ENCODE data around the gene SLC22A5. TPM values are rescaled to one million over a fixed set of nuclear protein-coding genes. Genes with fewer than 3 reads are reported as not detected.

Gene SLC22A5
- total and polyA plus RNA-seq, 10 of the 15 experiments (the other 5 are each of a cell fraction or from before 2014, with no cell fraction given), result 1.1 to 4.4 (median 2.3) TPM

GRCh38 chr5:132420706-132421272 lies 51.3 kb downstream of the SLC22A5 start (continued):
- TF ChIP-seq HDGF (IDR thresholded peaks at IDR 0.05) (peak; percentile 47; the same call in 1 of the 2 replicates), MLLT1 (IDR thresholded peaks at IDR 0.05) (peak; percentile 79), CHD2 (IDR thresholded peaks at IDR 0.05; ENCODE audit: borderline replicate concordance, low read depth, low read length) (peak; percentile 70; the same call in 1 of the 2 replicates), CBX5 (IDR thresholded peaks at IDR 0.05; ENCODE audit: low read depth) (no peak), ZBED1 (IDR thresholded peaks at IDR 0.05; ENCODE audit: borderline replicate concordance) (no peak), MYB (IDR thresholded peaks at IDR 0.05; ENCODE audit: borderline replicate concordance, low read depth, low read length) (peak; percentile 97), RFX5 (IDR thresholded peaks at IDR 0.05; ENCODE audit: low read depth, low read length) (no peak), TCF3 (IDR thresholded peaks at IDR 0.05; ENCODE audit: borderline replicate concordance, insufficient read depth, low read depth, low read length) (peak; percentile 44; the same call in 1 of the 2 replicates), HCFC1 (IDR thresholded peaks at IDR 0.05; ENCODE audit: low read length) (no peak), SMARCA5 (IDR thresholded peaks at IDR 0.05) (peak; percentile 91), BRCA1 (IDR thresholded peaks at IDR 0.05; ENCODE audit: low read depth, low read length) (no peak), BCL11A (IDR thresholded peaks at IDR 0.05; ENCODE audit: low read depth, low read length) (peak; percentile 81; the same call in 1 of the 2 replicates), YY1 (IDR thresholded peaks at IDR 0.05; ENCODE audit: low read depth, low read length) (peak; percentile 19; the same call in 1 of the 2 replicates), STAT3 (IDR thresholded peaks at IDR 0.05; ENCODE audit: low read depth, low read length) (0 out of 2 replicates have a peak, but pooled peaks have one; percentile 67), MEF2A (IDR thresholded peaks at IDR 0.05; ENCODE audit: insufficient read depth, low read depth, low read length) (0 out of 2 replicates have a peak, but pooled peaks have one; percentile 56), POU2F2 (IDR thresholded peaks at IDR 0.05; ENCODE audit: borderline replicate concordance, low read depth, low read length) (peak; percentile 80; the same call in 1 of the 3 replicates), POLR2A (IDR thresholded peaks at IDR 0.05; ENCODE audit: low read depth, low read length) (peak; percentile 57), NFYA (IDR thresholded peaks at IDR 0.05; ENCODE audit: borderline replicate concordance, low read depth, low read length) (no peak), ZNF592 (IDR thresholded peaks at IDR 0.05) (peak; percentile 5; the same call in 1 of the 2 replicates), PAX8 (IDR thresholded peaks at IDR 0.05) (no peak)
- TF ChIP-seq, protein P1, sequence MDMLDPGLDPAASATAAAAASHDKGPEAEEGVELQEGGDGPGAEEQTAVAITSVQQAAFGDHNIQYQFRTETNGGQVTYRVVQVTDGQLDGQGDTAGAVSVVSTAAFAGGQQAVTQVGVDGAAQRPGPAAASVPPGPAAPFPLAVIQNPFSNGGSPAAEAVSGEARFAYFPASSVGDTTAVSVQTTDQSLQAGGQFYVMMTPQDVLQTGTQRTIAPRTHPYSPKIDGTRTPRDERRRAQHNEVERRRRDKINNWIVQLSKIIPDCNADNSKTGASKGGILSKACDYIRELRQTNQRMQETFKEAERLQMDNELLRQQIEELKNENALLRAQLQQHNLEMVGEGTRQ (IDR thresholded peaks at IDR 0.05; ENCODE audit: borderline replicate concordance, low read depth, low read length), result no peak
- TF ChIP-seq, protein P2, sequence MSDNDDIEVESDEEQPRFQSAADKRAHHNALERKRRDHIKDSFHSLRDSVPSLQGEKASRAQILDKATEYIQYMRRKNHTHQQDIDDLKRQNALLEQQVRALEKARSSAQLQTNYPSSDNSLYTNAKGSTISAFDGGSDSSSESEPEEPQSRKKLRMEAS (IDR thresholded peaks at IDR 0.05; ENCODE audit: low read depth, low read length), result 0 out of 2 replicates have a peak, but pooled peaks have one; percentile 50

Data from GM12878 (cell line).